Lower leg skin (tissue), 3 donors: ENCODE measurements around the gene ATP8B4.

Experiments
- POLR2A ChIP-seq, 2 donors: fragments of 450-650 bp; IDR thresholded peaks; one replicate each; pipeline ENCODE4 v1.6.1; 2016 to 2017; ENCODE audit warnings: antibody characterized with exemption in 2 of 2, mild to moderate bottlenecking in 1 of 2, moderate library complexity in 1 of 2
- TF ChIP-seq, protein P1 (sequence below), 3 donors: fragments of 450-650 bp; IDR thresholded peaks; one replicate each; pipeline ENCODE4 v1.5.1; 2016; ENCODE audit warnings: antibody characterized with exemption in 3 of 3, mild to moderate bottlenecking in 3 of 3, moderate library complexity in 2 of 3

DNA sequence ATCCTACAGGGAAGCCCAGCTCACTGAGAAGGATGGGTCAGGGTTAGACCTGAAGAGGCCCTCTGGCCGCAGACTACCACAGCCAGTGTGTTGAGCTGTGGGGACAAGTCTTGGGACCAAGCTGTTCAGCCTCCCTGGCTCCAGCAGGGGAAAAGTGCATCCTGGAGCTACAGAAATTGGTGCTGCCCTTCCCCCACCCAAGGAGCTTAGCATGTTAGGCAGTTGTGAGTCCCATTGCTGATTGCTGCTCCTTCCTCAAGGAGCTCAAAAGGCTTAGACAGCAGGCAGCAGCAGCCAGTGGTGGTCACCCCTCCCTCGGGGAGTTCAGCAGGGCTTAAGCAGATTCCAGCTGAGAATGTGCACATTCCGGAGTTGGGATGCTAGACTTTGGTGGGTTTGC lies 165.6 kb downstream of the ATP8B4 start:
- TF ChIP-seq, protein P1, sequence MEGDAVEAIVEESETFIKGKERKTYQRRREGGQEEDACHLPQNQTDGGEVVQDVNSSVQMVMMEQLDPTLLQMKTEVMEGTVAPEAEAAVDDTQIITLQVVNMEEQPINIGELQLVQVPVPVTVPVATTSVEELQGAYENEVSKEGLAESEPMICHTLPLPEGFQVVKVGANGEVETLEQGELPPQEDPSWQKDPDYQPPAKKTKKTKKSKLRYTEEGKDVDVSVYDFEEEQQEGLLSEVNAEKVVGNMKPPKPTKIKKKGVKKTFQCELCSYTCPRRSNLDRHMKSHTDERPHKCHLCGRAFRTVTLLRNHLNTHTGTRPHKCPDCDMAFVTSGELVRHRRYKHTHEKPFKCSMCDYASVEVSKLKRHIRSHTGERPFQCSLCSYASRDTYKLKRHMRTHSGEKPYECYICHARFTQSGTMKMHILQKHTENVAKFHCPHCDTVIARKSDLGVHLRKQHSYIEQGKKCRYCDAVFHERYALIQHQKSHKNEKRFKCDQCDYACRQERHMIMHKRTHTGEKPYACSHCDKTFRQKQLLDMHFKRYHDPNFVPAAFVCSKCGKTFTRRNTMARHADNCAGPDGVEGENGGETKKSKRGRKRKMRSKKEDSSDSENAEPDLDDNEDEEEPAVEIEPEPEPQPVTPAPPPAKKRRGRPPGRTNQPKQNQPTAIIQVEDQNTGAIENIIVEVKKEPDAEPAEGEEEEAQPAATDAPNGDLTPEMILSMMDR (IDR thresholded peaks at IDR 0.05): no peak
- no peak for TF ChIP-seq POLR2A (IDR thresholded peaks at IDR 0.05)
